ENCODE data around the gene RTN4RL2.

The RTN4RL2 gene

GRCh38 chr11:57418131-57418530, 42.2 kb upstream of the RTN4RL2 start:
- no peak for TF ChIP-seq CTCF (IDR thresholded peaks at IDR 0.05)
- no peaks in the 10 kb centered on the region for H3K9me3 ChIP-seq
- peaks cover 93% of the 10 kb centered on the region for H3K36me3 ChIP-seq
- H3K27me3 ChIP-seq = no peaks in the 10 kb centered on the region
- no peak overlapping the region for H3K4me3 ChIP-seq (ENCODE audit: low read depth in 1 of 2, low read length in 1 of 2)
- no peak overlapping the region for H3K27ac ChIP-seq
- no peaks in the 10 kb centered on the region for H3K4me1 ChIP-seq (ENCODE audit: control insufficient read depth in 1 of 2, insufficient read depth in 1 of 2, low read depth in 1 of 2, low read length in 1 of 2)

DNA sequence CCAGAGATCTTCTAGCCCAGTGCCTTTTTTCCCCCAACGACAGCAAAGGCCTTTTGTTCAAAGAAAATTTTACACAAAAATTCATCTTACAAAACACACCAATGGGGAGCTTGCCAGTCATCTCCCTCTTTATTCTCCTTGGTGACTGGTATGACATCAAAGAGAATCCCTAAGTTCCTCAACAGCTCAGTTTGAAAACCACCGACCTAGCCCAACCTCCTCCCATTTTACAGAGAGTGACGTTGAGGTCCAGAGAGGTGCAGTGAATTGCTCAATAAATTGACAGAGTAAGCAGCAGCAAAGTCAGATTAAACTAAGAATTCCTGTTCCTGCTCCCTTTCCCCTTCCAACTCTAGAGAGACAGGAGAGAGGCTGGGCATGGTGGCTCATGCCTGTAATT, 41.2 kb upstream of the RTN4RL2 start:
- no peaks in the 10 kb centered on the region for H3K27me3 ChIP-seq
- H3K27ac ChIP-seq = no peak overlapping the region
- H3K4me3 ChIP-seq (ENCODE audit: low read depth in 1 of 2, low read length in 1 of 2) = no peak overlapping the region
- H3K9me3 ChIP-seq = no peaks in the 10 kb centered on the region
- H3K36me3 ChIP-seq = peaks cover 83% of the 10 kb centered on the region
- peaks cover 4 to 5% of the 10 kb centered on the region in 2 experiments for H3K4me1 ChIP-seq (ENCODE audit: control insufficient read depth in 1 of 2, insufficient read depth in 1 of 2, low read depth in 1 of 2, low read length in 1 of 2)
- no peak for TF ChIP-seq CTCF (IDR thresholded peaks at IDR 0.05)

DNA sequence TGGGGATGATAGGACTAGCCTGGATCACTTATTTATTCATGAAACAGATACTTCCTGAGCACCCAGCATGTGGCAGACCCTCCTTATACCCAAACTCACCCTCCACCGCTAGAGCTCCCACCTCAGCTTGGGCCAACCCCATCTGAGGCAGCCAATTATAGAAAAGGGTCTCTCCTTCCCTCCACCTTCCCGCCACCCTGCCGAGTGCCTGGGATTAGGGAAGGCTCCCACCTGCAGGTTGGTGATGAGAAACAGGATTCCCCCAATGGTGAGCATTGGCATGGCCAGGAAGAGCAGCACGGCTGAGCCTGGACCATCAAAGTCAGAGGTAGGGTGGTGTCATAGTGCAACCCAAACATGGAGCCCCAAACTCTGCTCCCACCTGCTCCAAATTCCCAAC, 39.3 kb upstream of the RTN4RL2 start:
- peaks cover 64% of the 10 kb centered on the region for H3K36me3 ChIP-seq
- no peak for TF ChIP-seq CTCF (IDR thresholded peaks at IDR 0.05)
- H3K27me3 ChIP-seq = no peaks in the 10 kb centered on the region

GRCh38 chr11:57421805-57422204, 38.5 kb upstream of the RTN4RL2 start:
- no peak for TF ChIP-seq CTCF (IDR thresholded peaks at IDR 0.05)
- peaks cover 56% of the 10 kb centered on the region for H3K36me3 ChIP-seq
- H3K27ac ChIP-seq = no peak overlapping the region
- no peaks in the 10 kb centered on the region for H3K9me3 ChIP-seq
- H3K27me3 ChIP-seq = no peaks in the 10 kb centered on the region
- no peak overlapping the region for H3K4me3 ChIP-seq (ENCODE audit: low read depth in 1 of 2, low read length in 1 of 2)
- H3K4me1 ChIP-seq (ENCODE audit: control insufficient read depth in 1 of 2, insufficient read depth in 1 of 2, low read depth in 1 of 2, low read length in 1 of 2) = peaks cover 30 to 31% of the 10 kb centered on the region in 2 experiments

More for the DNA sequence above, 39.3 kb upstream of the RTN4RL2 start:
- Histone ChIP-seq H3K27ac (no peak overlapping the region), H3K9me3 (no peaks in the 10 kb centered on the region), H3K4me1 (ENCODE audit: control insufficient read depth in 1 of 2, insufficient read depth in 1 of 2, low read depth in 1 of 2, low read length in 1 of 2) (peaks cover 23 to 24% of the 10 kb centered on the region in 2 experiments), H3K4me3 (ENCODE audit: low read depth in 1 of 2, low read length in 1 of 2) (no peak overlapping the region)

DNA sequence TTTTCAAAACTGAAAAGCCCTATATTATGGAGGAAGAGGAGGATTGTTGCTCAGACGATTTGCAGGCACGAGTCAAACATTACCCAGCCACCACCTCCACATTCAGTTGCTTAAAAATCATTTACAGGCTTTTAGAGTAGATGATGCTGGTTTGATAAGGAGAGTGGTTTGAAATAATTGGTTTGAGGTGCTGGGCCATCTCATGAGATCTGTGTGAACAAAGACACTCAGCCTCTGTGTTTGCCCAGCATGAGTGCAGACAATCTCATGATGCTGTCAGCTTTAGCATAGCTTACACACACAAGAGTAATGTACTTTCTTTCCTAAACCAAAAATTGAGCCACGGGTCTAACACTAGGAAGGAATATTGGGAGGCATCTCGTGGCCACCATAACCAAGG, 37.7 kb upstream of the RTN4RL2 start:
- no peak for TF ChIP-seq CTCF (IDR thresholded peaks at IDR 0.05)
- Histone ChIP-seq H3K27ac (no peak overlapping the region), H3K4me3 (ENCODE audit: low read depth in 1 of 2, low read length in 1 of 2) (no peak overlapping the region), H3K27me3 (no peaks in the 10 kb centered on the region), H3K9me3 (no peaks in the 10 kb centered on the region), H3K36me3 (peaks cover 48% of the 10 kb centered on the region), H3K4me1 (ENCODE audit: control insufficient read depth in 1 of 2, insufficient read depth in 1 of 2, low read depth in 1 of 2, low read length in 1 of 2) (peaks cover 34 to 37% of the 10 kb centered on the region in 2 experiments)
